ENCODE results near the gene NTRK1. TPM values are rescaled to one million over a fixed set of nuclear protein-coding genes. Genes with fewer than 3 reads are reported as not detected.

Gene NTRK1
- polyA plus RNA-seq, 3 donors, result 0.67 to 1.3 (median 1.1) TPM

- DNase-seq (ENCODE audit: low read depth in 3 of 3, low spot score in 2 of 3), result no peak
Measured at GRCh38 chr1:156877433-156878170, 16.9 kb downstream of the NTRK1 start.

DNA sequence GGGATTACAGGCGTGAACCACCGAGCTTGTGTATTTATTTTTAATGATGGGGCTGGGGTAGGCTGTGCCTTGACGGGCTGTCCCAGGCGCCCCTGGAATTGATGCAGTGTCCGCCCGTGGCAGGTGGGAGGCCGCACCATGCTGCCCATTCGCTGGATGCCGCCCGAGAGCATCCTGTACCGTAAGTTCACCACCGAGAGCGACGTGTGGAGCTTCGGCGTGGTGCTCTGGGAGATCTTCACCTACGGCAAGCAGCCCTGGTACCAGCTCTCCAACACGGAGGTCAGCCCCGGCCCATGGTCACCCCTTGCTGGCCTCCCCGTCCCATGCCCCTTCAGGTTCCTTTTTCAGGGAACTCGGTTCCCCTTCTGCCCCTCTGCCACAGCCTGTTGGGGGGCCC is 19.2 kb downstream of the NTRK1 start:
- DNase-seq (ENCODE audit: low read depth in 3 of 3, low spot score in 2 of 3), result no peak

- no peak for DNase-seq (ENCODE audit: low read depth in 3 of 3, low spot score in 2 of 3)
Measured at GRCh38 chr1:156880473-156880872, 19.8 kb downstream of the NTRK1 start.

DNA sequence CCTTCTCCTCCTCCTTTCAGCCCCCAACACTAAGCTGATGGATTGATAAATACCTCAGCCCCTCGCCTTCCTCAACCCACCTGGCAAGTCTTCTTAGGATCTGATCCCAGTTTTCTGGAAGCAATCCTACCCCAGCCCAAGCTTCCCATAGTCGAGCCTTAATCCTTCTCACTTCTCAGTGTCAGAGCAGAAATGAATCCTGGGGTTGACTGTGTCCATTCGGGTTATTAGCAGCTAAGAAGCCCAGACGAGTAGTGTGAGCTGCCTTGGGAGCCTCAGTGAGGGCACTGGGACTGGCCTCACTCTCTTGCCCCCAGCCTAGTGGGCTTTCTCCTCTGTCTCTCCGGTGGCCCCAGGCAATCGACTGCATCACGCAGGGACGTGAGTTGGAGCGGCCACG is 20.4 kb downstream of the NTRK1 start:
- no peak for DNase-seq (ENCODE audit: low read depth in 3 of 3, low spot score in 2 of 3)

- DNase-seq (ENCODE audit: low read depth in 3 of 3, low spot score in 2 of 3), result no peak
Measured at GRCh38 chr1:156881663-156882062, 21.0 kb downstream of the NTRK1 start.

- DNase-seq (ENCODE audit: low read depth in 3 of 3, low spot score in 2 of 3), result no peak
Measured at GRCh38 chr1:156882543-156882942, 21.9 kb downstream of the NTRK1 start.

- DNase-seq (ENCODE audit: low read depth in 3 of 3, low spot score in 2 of 3), result no peak
Measured at GRCh38 chr1:156883919-156884318, 23.3 kb downstream of the NTRK1 start.

DNA sequence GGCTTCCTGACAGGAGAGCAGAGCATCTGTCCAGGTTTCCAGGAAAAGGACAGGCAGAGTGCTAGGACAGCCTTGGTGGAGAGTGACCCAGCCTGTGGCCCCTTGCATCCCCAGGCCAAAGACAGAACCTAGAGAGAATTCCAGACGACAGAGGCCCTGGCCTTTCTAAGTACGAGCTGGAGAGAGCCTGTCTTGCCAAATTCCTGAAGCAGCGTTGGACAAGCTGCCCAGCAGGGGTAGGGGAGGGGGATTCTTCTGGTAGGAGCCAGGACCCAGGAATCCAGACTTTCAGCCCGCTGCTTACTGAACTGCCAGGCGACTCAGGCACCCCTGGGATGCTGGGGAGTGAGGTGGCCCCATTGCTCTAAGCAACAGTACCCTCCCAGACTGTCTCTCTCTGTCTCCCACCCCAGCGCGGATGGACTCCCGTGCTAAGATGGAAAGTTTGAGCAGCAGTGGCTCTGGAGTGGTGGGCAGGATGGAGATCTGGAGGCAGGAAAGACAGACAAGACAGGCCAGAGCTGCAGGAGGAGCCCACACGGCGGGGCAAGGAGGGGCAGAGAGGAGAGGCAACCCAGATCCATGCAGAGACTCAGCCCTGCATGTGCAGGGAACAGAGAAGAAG is 24.0 kb downstream of the NTRK1 start:
- DNase-seq (ENCODE audit: low read depth in 3 of 3, low spot score in 2 of 3), result no peak

DNA sequence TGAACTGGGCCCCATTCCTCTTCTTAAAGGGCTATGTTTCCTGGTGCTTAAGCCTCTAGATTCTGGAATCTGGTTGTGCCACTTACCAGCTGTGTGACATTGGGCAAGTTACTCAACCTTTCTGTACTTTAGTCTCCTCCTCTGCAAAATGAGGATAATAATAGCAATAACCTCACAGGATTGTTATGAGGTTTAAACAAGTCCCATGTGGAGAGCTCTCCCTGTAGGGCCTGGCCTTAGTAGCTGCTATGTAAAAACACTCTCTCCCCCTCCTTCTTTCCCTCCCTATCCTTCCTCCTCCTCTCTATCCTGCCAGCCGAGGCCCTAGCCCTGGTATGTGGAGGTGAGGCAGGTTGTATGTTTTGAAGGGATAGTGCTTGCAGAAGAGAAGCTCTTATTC is 24.6 kb downstream of the NTRK1 start:
- no peak for DNase-seq (ENCODE audit: low read depth in 3 of 3, low spot score in 2 of 3)

GRCh38 chr1:156885880-156886355 is 25.3 kb downstream of the NTRK1 start:
- no peak for DNase-seq (ENCODE audit: low read depth in 3 of 3, low spot score in 2 of 3)

- no peak for DNase-seq (ENCODE audit: low read depth in 3 of 3, low spot score in 2 of 3)
Measured at GRCh38 chr1:156886583-156887281, 26.1 kb downstream of the NTRK1 start.

- DNase-seq (ENCODE audit: low read depth in 3 of 3, low spot score in 2 of 3), result no peak
Measured at GRCh38 chr1:156887317-156887716, 26.7 kb downstream of the NTRK1 start.

- DNase-seq (ENCODE audit: low read depth in 3 of 3, low spot score in 2 of 3), result no peak
Measured at GRCh38 chr1:156887734-156888133, 27.1 kb downstream of the NTRK1 start.

GRCh38 chr1:156889802-156890580 is 29.3 kb downstream of the NTRK1 start:
- DNase-seq (ENCODE audit: low read depth in 3 of 3, low spot score in 2 of 3), result peak in 2 of 3 donors; percentile 59 to 72

GRCh38 chr1:156892190-156893047 is 31.8 kb downstream of the NTRK1 start:
- DNase-seq (ENCODE audit: low read depth in 3 of 3, low spot score in 2 of 3), result peak; percentile 63 to 82 (median 80)

- DNase-seq (ENCODE audit: low read depth in 3 of 3, low spot score in 2 of 3), result peak in 1 of 3 donors; percentile 62
Measured at GRCh38 chr1:156893048-156893953, 32.6 kb downstream of the NTRK1 start, which contains the start of gene PEAR1. Gene PEAR1 (plus strand): TSS chr1:156893718. CDS start chr1:156903927, 10,209 bp downstream.

DNA sequence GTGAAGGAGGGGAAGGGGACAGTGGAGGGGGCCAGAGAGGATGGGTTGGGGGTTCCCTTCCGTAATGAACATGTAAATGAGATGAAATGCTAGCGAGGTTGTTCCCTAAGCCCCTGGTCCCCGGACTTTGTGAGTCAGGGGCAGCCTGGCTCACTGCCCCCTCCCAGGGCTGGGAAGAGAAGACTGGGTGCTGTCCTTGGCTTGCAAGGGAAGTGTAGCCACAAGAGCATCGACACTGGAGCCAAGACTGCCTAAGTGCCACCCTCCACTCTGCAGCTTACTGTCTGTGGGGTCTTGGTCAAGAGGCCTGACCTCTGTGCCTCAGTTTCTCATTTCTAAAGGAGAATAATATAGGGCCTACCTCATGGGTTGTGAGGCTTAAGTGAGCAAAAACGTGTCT is 33.3 kb downstream of the NTRK1 start:
- no peak for DNase-seq (ENCODE audit: low read depth in 3 of 3, low spot score in 2 of 3)

GRCh38 chr1:156894711-156895454 is 34.2 kb downstream of the NTRK1 start:
- DNase-seq (ENCODE audit: low read depth in 3 of 3, low spot score in 2 of 3), result no peak

All from right renal cortex interstitium (tissue), 3 donors.